ENCODE results near the gene C1orf174. TPM values are rescaled to one million over a fixed set of nuclear protein-coding genes. Genes with fewer than 3 reads are reported as not detected.

The C1orf174 gene
- polyA plus RNA-seq, 1 donor from 2014 or later = 28.2 TPM

DNA sequence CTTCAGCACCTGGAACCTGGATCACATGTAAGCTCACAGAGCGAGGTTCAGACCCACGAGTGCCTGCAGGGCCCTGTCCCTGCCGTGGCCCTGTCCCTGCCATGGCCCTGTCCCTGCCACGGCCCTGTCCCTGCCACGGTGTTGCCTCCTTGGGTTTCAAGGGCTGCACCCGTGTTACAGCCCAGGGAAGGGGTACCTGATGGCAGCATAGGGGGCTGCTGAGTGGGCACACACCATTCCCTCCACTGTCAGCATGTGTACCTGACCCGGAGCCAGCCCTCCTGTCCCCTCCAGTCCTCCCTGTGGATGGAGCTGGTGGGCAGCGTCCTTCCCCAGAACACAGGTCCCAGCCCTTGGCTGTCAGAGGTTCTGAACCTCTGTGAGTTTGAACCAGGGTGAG, 27.5 kb downstream of the C1orf174 start:
- H3F3A ChIP-seq (ENCODE audit: insufficient read depth, low read length, poor library complexity, severe bottlenecking) = no peaks in the 10 kb centered on the region
- H3K27me3 ChIP-seq (ENCODE audit: insufficient read depth, low read depth, low read length) = no peaks in the 10 kb centered on the region
- no peak overlapping the region for H3K4me2 ChIP-seq (ENCODE audit: low read length)
- H4K20me1 ChIP-seq (ENCODE audit: insufficient read depth) = no peaks in the 10 kb centered on the region
- no peak overlapping the region for H3K9ac ChIP-seq (ENCODE audit: low read length)
- no peaks in the 10 kb centered on the region for H3K36me3 ChIP-seq (ENCODE audit: insufficient read depth, low read length)
- no peak overlapping the region for H3K27ac ChIP-seq (ENCODE audit: low read length)
- no peaks in the 10 kb centered on the region for H3K9me3 ChIP-seq (ENCODE audit: low read length)
- no peaks in the 10 kb centered on the region for H3K9me2 ChIP-seq (ENCODE audit: insufficient read depth, low read length)
- no peaks in the 10 kb centered on the region for H3K79me2 ChIP-seq (replicated peaks; ENCODE audit: insufficient read depth, low read length)
- no peak overlapping the region for H3K4me3 ChIP-seq (ENCODE audit: low read length)
- no peak overlapping the region for H2AFZ ChIP-seq (ENCODE audit: low read depth, low read length)
- TF ChIP-seq, protein P1, sequence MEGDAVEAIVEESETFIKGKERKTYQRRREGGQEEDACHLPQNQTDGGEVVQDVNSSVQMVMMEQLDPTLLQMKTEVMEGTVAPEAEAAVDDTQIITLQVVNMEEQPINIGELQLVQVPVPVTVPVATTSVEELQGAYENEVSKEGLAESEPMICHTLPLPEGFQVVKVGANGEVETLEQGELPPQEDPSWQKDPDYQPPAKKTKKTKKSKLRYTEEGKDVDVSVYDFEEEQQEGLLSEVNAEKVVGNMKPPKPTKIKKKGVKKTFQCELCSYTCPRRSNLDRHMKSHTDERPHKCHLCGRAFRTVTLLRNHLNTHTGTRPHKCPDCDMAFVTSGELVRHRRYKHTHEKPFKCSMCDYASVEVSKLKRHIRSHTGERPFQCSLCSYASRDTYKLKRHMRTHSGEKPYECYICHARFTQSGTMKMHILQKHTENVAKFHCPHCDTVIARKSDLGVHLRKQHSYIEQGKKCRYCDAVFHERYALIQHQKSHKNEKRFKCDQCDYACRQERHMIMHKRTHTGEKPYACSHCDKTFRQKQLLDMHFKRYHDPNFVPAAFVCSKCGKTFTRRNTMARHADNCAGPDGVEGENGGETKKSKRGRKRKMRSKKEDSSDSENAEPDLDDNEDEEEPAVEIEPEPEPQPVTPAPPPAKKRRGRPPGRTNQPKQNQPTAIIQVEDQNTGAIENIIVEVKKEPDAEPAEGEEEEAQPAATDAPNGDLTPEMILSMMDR (IDR thresholded peaks at IDR 0.05; ENCODE audit: poor library complexity, severe bottlenecking) = no peak

DNA sequence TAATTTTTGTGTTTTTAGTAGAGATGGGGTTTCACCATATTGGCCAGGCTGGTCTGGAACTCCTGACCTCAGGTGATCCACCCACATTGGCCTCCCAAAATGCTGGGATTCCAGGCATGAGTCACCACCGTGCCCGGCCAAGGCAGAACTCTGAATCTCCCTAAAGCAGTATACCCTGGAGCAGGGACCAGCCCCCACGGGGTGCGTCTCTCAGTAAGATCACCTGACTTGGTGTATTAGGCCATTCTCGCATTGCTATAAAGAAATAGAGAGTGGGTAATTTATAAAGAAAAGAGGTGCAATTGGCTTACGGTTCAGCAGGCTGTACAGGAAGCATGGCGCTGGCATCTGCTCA, 28.6 kb downstream of the C1orf174 start:
- TF ChIP-seq, protein P2, sequence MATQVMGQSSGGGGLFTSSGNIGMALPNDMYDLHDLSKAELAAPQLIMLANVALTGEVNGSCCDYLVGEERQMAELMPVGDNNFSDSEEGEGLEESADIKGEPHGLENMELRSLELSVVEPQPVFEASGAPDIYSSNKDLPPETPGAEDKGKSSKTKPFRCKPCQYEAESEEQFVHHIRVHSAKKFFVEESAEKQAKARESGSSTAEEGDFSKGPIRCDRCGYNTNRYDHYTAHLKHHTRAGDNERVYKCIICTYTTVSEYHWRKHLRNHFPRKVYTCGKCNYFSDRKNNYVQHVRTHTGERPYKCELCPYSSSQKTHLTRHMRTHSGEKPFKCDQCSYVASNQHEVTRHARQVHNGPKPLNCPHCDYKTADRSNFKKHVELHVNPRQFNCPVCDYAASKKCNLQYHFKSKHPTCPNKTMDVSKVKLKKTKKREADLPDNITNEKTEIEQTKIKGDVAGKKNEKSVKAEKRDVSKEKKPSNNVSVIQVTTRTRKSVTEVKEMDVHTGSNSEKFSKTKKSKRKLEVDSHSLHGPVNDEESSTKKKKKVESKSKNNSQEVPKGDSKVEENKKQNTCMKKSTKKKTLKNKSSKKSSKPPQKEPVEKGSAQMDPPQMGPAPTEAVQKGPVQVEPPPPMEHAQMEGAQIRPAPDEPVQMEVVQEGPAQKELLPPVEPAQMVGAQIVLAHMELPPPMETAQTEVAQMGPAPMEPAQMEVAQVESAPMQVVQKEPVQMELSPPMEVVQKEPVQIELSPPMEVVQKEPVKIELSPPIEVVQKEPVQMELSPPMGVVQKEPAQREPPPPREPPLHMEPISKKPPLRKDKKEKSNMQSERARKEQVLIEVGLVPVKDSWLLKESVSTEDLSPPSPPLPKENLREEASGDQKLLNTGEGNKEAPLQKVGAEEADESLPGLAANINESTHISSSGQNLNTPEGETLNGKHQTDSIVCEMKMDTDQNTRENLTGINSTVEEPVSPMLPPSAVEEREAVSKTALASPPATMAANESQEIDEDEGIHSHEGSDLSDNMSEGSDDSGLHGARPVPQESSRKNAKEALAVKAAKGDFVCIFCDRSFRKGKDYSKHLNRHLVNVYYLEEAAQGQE (IDR thresholded peaks at IDR 0.05; ENCODE audit: borderline replicate concordance) = no peak
- no peak overlapping the region for H3K4me2 ChIP-seq (ENCODE audit: low read length)
- H3F3A ChIP-seq (ENCODE audit: insufficient read depth, low read length, poor library complexity, severe bottlenecking) = no peaks in the 10 kb centered on the region
- H3K9ac ChIP-seq (ENCODE audit: low read length) = no peak overlapping the region
- H3K9me3 ChIP-seq (ENCODE audit: low read length) = no peaks in the 10 kb centered on the region
- H3K27ac ChIP-seq (ENCODE audit: low read length) = no peak overlapping the region
- H3K36me3 ChIP-seq (ENCODE audit: insufficient read depth, low read length) = no peaks in the 10 kb centered on the region
- H3K79me2 ChIP-seq (replicated peaks; ENCODE audit: insufficient read depth, low read length) = no peaks in the 10 kb centered on the region
- H3K9me2 ChIP-seq (ENCODE audit: insufficient read depth, low read length) = no peaks in the 10 kb centered on the region
- no peaks in the 10 kb centered on the region for H4K20me1 ChIP-seq (ENCODE audit: insufficient read depth)
- no peak overlapping the region for H2AFZ ChIP-seq (ENCODE audit: low read depth, low read length)
- no peak overlapping the region for H3K4me3 ChIP-seq (ENCODE audit: low read length)
- H3K27me3 ChIP-seq (ENCODE audit: insufficient read depth, low read depth, low read length) = no peaks in the 10 kb centered on the region

DNA sequence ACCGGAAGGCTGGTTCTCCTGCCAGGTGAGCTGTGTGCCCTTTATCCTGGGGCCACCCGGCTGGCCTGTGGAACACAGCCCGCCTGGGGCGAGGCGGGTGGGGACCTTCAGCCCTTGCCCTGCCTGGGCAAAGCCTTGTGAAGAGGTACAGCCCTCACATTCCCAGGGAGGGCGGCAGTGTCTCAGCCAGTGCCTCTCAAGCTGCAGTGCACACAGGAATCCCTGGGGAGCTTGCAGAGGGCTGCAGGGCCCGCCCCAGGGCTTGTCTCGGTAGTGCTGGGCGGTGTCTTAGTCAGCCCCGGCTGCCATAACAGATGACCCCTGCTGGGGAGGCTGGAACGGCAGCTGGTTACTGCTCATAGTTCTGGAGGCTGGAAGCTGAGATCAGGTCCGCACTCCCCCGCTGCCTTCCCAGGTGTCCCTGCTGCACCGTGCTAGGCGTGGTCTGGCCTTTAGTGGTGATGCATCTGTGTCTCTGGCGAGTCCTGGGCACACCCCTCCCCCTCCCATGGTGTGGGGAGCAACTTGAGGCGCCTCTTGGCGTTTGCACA, 30.2 kb downstream of the C1orf174 start:
- Histone ChIP-seq H3K27me3 (ENCODE audit: insufficient read depth, low read depth, low read length) (no peaks in the 10 kb centered on the region), H4K20me1 (ENCODE audit: insufficient read depth) (no peaks in the 10 kb centered on the region), H3K4me3 (ENCODE audit: low read length) (no peak overlapping the region), H3K4me2 (ENCODE audit: low read length) (no peak overlapping the region), H3K9me2 (ENCODE audit: insufficient read depth, low read length) (no peaks in the 10 kb centered on the region), H3K9me3 (ENCODE audit: low read length) (no peaks in the 10 kb centered on the region), H3F3A (ENCODE audit: insufficient read depth, low read length, poor library complexity, severe bottlenecking) (no peaks in the 10 kb centered on the region), H2AFZ (ENCODE audit: low read depth, low read length) (no peak overlapping the region), H3K79me2 (replicated peaks; ENCODE audit: insufficient read depth, low read length) (no peaks in the 10 kb centered on the region), H3K36me3 (ENCODE audit: insufficient read depth, low read length) (no peaks in the 10 kb centered on the region), H3K27ac (ENCODE audit: low read length) (no peak overlapping the region), H3K9ac (ENCODE audit: low read length) (no peak overlapping the region)
- TF ChIP-seq SMC3 (conservative IDR thresholded peaks at IDR 0.05; ENCODE audit: poor library complexity) (no peak), MXI1 (conservative IDR thresholded peaks at IDR 0.05; ENCODE audit: poor library complexity, severe bottlenecking) (no peak), EP300 (conservative IDR thresholded peaks at IDR 0.05; ENCODE audit: poor library complexity, severe bottlenecking) (no peak), TAF1 (IDR thresholded peaks at IDR 0.05; ENCODE audit: low read depth) (no peak), POLR2AphosphoS5 (IDR thresholded peaks at IDR 0.05) (no peak), RAD21 (conservative IDR thresholded peaks at IDR 0.05) (no peak)
- TF ChIP-seq, protein P1 (IDR thresholded peaks at IDR 0.05; ENCODE audit: poor library complexity, severe bottlenecking) = no peak
- TF ChIP-seq, protein P2 (IDR thresholded peaks at IDR 0.05; ENCODE audit: borderline replicate concordance) = no peak

All from neural cell (in vitro differentiated cells).